Karpas-422 (cell line): ENCODE measurements around the gene MXRA8. TPM values are rescaled to one million over a fixed set of nuclear protein-coding genes. Genes with fewer than 3 reads are reported as not detected.

Source experiments
- total RNA-seq: library from RNA; depleted of rRNA; stranded (reverse); fragments of >200 nt; shearing (Covaris generic); gene quantifications from 2 replicates; pipeline ENCODE4 v1.2.3, GENCODE V29; 2014; ENCODE audit warnings: low replicate concordance; rRNA removed

The MXRA8 gene
- total RNA-seq, 1 experiment from 2014 or later = not detected

Other genes with a start within 250 kb of the MXRA8 start
- gene C1orf159, start 242.5 kb downstream of the MXRA8 start, total RNA-seq = 10.2 and 10.4 TPM in 2 replicates
- 0.18 TPM in 1 of 2 replicates, not detected in the other for gene TTLL10, start 184.7 kb downstream of the MXRA8 start, total RNA-seq
- 0.30 and 0.90 TPM in 2 replicates for gene TNFRSF18, start 152.0 kb downstream of the MXRA8 start, total RNA-seq
- not detected in 2 replicates for gene TNFRSF4, start 144.4 kb downstream of the MXRA8 start, total RNA-seq
- 25.6 and 42.0 TPM in 2 replicates for gene SDF4, start 126.6 kb downstream of the MXRA8 start, total RNA-seq
- 8.6 and 17.7 TPM in 2 replicates for gene B3GALT6, start 126.3 kb downstream of the MXRA8 start, total RNA-seq
- gene C1QTNF12, start 111.8 kb downstream of the MXRA8 start, total RNA-seq = 2.2 and 2.5 TPM in 2 replicates
- gene UBE2J2, start 84.7 kb downstream of the MXRA8 start, total RNA-seq = 46.1 and 59.3 TPM in 2 replicates
- gene SCNN1D, start 78.1 kb downstream of the MXRA8 start, total RNA-seq = 1.2 and 1.4 TPM in 2 replicates
- 28.1 and 94.6 TPM in 2 replicates for gene ACAP3, start 50.6 kb downstream of the MXRA8 start, total RNA-seq
- gene PUSL1, start 50.0 kb downstream of the MXRA8 start, total RNA-seq = 14.9 and 45.1 TPM in 2 replicates
- gene INTS11, start 33.9 kb downstream of the MXRA8 start, total RNA-seq = 69.8 and 168 TPM in 2 replicates
- gene CPTP, start 33.8 kb downstream of the MXRA8 start, total RNA-seq = 35.0 and 74.7 TPM in 2 replicates
- 49.2 and 82.6 TPM in 2 replicates for gene TAS1R3, start 27.3 kb downstream of the MXRA8 start, total RNA-seq
- 36.0 and 104 TPM in 2 replicates for gene DVL1, start 9.1 kb downstream of the MXRA8 start, total RNA-seq
- gene AURKAIP1, start 16.7 kb upstream of the MXRA8 start, total RNA-seq = 49.1 and 150 TPM in 2 replicates
- 97.9 and 152 TPM in 2 replicates for gene CCNL2, start 40.8 kb upstream of the MXRA8 start, total RNA-seq
- gene MRPL20, start 48.7 kb upstream of the MXRA8 start, total RNA-seq = 136 and 151 TPM in 2 replicates
- gene ANKRD65, start 62.7 kb upstream of the MXRA8 start, total RNA-seq = not detected in 2 replicates
- gene VWA1, start 77.1 kb upstream of the MXRA8 start, total RNA-seq = not detected in 2 replicates
- gene ATAD3C, start 91.1 kb upstream of the MXRA8 start, total RNA-seq = 0.51 TPM in 1 of 2 replicates, not detected in the other
- gene ATAD3B, start 113.2 kb upstream of the MXRA8 start, total RNA-seq = 13.9 and 37.2 TPM in 2 replicates
- gene ATAD3A, start 153.6 kb upstream of the MXRA8 start, total RNA-seq = 12.5 and 52.1 TPM in 2 replicates
- gene TMEM240, start 182.1 kb upstream of the MXRA8 start, total RNA-seq = 2.6 TPM in 1 of 2 replicates, not detected in the other
- 70.9 and 80.6 TPM in 2 replicates for gene SSU72, start 216.3 kb upstream of the MXRA8 start, total RNA-seq
- 0.14 TPM in 1 of 2 replicates, not detected in the other for gene FNDC10, start 241.6 kb upstream of the MXRA8 start, total RNA-seq